Stromal cell of bone marrow (primary cell): Measurements from ENCODE around the gene KIF15.
"Not testable (repeated sequence)": the region's sequence is repeated elsewhere in the genome, so short reads cannot be mapped to it uniquely, and the experiment has no call there.

Experiments
- DNase-seq: peaks from one replicate; pipeline ENCODE4 v3.0.0-alpha.2; 2012; ENCODE audit warnings: low read depth

The KIF15 gene

GRCh38 chr3:44761424-44762169 is at the start of gene KIF15, which contains the start of gene KIAA1143:
KIF15 (plus strand) TSS chr3:44761794; CDS start chr3:44761866, 72 bp downstream.
KIAA1143 (minus strand) TSS chr3:44761619; CDS start chr3:44761602, 17 bp downstream.
- DNase-seq = peak; percentile 90

DNA sequence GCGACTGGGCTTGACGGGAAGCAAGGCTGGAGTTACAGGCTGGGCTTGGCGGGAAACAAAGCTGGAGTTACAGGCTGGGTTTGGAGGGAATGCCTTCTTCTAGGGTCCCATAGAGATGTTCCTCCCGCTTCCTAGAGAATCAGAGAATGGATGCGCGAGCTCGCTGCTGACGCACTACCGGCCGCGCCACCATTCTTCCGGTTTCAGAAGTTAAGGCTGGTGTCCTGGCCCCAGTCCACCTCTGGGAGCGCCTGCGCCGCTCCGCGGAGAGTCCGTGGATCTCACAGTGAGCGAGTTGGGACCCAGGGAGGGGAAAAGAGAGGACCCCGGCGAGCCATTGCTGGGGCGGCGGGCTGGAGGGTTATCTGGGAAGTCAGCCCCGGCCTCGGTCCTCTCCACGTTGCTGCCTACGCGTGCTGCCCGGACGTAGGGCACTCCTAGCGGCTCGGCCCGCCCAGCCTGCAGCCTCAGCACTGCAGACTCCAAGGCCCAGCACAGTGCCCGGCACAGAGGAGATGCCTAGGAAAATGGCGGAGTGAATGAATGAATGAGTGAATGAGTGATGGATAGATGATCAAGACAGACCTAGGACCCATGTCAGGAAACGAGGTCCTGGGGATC is 49.0 kb upstream of the KIF15 start, which contains the start of gene ZNF502:
Gene ZNF502, plus strand, starts transcription at position 206 of the 621 bp plus-strand sequence. CDS start 7,602 bp downstream, outside the sequence.
- DNase-seq = peak; percentile 80

- DNase-seq = no peak
Observed at GRCh38 chr3:44721231-44722102, 40.1 kb upstream of the KIF15 start.

DNA sequence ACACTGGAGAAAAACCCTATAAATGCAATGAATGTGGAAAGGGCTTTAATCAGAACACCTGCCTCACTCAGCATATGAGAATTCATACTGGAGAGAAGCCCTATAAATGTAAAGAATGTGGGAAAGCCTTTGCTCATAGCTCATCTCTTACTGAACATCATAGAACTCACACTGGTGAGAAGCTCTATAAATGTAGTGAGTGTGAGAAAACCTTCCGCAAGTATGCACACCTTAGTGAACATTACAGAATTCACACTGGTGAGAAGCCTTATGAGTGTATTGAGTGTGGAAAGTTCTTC is 39.5 kb upstream of the KIF15 start:
- no peak for DNase-seq

DNA sequence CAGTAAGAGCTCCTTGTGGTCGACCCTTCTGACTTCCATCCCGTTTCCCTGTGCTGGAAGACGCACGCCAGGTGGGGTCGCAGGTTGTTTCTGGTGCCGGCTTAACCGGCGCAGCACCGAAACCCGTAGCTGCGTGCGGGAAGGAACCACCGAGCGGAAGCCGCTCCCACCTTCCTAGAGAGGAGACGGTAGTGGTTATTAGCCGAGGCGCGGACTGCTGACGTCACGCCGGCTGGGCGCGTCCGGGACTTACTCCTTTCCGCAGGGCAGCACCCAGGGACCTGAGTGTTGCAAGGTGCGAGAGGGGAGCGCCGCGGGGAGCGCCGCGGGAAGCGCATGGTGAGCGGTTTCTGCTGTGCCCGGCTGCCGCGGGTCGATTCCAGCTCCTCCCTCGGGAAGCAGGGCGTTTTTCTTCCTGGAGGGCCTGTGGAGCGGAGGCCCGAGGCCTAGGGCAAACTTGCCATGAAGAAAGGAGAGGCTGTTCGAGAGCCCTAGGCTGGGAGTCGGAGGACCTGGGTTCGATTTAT is 32.1 kb upstream of the KIF15 start, which contains the start of gene ZNF501:
Gene ZNF501, plus strand, starts transcription at position 252 of the 527 bp plus-strand sequence. CDS start 4,787 bp downstream, outside the sequence.
- peak; percentile 77 for DNase-seq

GRCh38 chr3:44734646-44735168 is 26.9 kb upstream of the KIF15 start:
- no peak for DNase-seq

DNA sequence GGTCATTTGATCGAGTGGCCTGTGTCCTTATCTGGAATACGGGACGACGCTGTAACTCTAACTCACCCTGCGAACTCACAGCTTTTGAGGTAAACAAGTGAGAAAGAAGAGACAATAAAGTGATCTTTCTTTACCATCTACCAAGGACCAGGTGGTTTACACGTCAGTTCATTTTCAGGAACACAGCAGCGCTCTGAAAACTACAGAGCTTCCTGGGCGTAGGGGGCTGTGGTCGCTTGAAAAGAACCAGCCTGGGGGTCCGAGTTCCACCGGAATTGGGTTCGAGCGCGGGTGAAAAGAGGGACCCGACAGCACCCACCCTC is 532 bp upstream of the KIF15 start:
- DNase-seq = no peak

- peak; percentile 2 for DNase-seq
Observed at GRCh38 chr3:44762170-44762677, 630 bp downstream of the KIF15 start.

GRCh38 chr3:44762690-44763089 is 1.1 kb downstream of the KIF15 start:
- no peak for DNase-seq

DNA sequence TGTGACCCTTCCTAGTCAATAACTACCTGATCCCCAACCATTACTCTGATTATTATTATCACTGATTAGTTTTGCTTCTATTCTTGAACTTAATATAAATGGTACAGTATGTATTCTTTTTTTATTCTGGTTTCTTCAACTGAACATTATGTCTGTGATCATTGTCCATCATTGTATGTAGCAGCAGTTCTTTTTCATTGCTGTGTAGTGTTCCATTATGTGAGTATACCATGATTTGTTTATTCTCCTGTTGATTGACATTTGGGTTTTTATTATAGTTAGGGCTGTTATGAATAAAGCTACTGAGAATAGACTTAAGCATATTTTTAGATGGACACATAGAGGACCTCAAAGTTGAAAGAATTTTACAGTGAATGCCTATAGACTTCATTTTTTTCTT is 2.7 kb downstream of the KIF15 start:
- DNase-seq = no peak

- no peak for DNase-seq
Observed at GRCh38 chr3:44771424-44772098, 10.0 kb downstream of the KIF15 start.

GRCh38 chr3:44772099-44772442 is 10.5 kb downstream of the KIF15 start:
- DNase-seq = no peak

DNA sequence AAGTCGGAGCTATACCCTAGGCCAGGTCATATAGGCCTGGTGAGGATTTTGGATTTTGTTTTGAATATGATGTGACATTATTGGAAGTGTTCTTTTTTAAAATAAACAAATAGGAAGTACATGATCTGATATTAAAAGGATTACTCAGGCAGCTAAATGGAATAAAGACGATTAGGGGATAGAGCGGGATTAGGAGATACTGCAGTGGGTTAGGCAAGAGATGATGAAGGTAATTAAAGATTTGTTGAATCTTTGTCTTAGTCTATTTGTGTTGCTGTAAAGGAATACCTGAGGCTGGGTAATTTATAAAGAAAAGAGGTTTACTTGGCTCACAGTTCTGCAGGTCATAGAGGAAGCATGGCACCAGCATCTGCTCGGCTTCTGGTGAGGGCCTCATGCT is 21.3 kb downstream of the KIF15 start:
- no peak for DNase-seq

DNA sequence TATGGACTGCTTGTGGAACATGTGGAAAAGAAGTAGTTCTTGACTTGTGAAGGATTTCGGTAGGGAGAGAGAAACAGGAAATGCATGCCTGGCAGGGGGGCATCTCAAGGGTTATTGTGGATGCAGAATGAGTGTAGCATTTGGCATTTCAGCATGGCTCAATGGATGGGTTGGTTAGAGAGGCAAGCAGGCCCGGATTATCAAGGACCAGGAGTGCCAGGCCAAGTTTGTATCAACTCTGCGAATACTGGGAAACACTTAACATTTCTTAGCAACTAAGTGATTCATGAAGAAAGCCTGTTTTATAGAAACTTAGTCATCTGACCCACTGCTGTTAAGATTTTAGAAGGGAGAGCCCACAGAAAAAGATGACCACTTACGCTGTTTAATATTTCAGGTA is 33.6 kb downstream of the KIF15 start:
- no peak for DNase-seq

DNA sequence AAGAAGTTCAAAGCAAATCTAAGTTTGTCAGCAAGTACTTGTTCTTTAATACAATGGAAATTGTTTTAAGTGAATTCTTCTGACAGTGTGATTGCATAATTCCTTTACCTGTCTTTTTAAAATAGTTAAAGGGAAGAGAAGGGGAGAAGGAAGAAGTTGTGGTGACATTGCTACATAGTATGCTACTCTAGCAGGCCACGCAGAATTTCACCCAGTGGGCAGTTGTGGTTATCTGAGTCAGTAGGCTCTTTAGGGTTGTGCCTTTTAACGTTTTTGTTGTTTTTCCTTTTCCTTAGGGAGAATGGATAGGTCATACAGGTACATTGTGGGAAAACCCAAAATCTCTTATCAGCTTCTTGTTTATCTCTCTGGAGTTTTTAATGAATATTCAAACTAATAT is 40.4 kb downstream of the KIF15 start:
- DNase-seq = no peak

DNA sequence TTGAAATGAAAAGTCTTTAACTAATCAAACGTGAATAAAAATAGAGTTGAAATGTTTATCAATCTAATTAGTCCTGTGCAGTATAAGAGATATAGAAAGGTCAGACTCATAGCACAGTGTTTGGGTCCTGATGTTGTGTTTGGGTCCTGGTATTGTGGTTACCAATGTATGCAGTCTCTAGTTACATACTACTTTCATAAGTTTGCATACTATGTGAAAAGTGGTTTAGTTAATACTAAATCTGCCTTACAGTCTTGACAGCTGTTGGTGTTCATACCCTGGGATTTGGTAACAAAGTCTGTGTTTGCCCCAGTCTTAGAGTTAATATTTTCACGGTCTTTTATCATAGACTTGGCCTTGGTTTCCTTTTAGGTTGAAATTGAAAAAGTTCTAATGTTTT is 41.7 kb downstream of the KIF15 start:
- DNase-seq = no peak

GRCh38 chr3:44805960-44806359 is 44.4 kb downstream of the KIF15 start:
- DNase-seq = no peak

GRCh38 chr3:44814751-44815150 is 53.2 kb downstream of the KIF15 start:
- DNase-seq = no peak

GRCh38 chr3:44816334-44816733 is 54.7 kb downstream of the KIF15 start:
- not testable (repeated sequence) for DNase-seq

DNA sequence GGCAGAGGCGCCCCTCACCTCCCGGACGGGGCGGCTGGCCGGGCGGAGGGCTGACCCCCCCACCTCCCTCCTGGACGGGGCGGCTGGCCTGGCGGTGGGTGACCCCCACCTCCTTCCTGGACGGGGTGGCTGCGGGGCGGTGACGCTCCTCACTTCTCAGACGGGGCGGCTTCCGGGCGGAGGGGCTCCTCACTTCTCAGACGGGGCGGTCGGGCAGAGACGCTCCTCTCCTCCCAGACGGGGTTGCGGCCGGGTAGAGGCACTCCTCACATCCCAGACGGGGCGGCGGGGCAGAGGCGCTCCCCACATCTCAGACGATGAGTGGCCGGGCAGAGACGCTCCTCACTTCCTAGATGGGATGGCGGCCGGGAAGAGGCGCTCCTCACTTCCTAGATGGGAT is 59.6 kb downstream of the KIF15 start:
- not testable (repeated sequence) for DNase-seq

GRCh38 chr3:44825264-44825925 is 63.8 kb downstream of the KIF15 start:
- DNase-seq = peak; percentile 12
